COLO668 (cell line): ENCODE data around the gene CABYR.

Source experiments
- DNase-seq: peaks from one replicate; lab custom pipeline; 2025; ENCODE audit not compliant: unreplicated experiment; lab: John Stamatoyannopoulos, UW

Gene CABYR

GRCh38 chr18:24189664-24190346, 50.9 kb downstream of the CABYR start:
- DNase-seq, result no peak

GRCh38 chr18:24190590-24190989, 51.7 kb downstream of the CABYR start:
- DNase-seq, result no peak

GRCh38 chr18:24195296-24196053, 56.6 kb downstream of the CABYR start:
- DNase-seq, result no peak

DNA sequence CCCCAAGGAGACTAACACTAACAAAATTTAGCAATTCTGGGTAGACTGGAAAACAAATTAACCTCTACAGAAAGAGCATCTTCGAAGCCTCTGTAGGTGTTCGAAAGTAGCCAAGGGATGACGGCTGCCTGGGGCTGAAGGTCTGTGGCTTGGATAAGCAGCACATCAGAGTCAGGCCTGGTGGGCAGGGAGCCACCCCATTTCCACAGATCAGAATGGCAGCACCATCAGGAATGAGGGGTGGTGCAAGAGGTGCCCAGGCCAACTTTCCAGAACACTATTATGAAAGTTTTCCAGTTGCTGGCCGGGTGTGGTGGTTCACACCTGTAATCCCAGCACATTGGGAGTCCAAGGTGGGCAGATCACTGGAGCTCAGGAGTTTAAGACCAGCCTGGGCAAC, 57.9 kb downstream of the CABYR start:
- DNase-seq, result no peak

GRCh38 chr18:24197412-24197811, 58.5 kb downstream of the CABYR start:
- no peak for DNase-seq

DNA sequence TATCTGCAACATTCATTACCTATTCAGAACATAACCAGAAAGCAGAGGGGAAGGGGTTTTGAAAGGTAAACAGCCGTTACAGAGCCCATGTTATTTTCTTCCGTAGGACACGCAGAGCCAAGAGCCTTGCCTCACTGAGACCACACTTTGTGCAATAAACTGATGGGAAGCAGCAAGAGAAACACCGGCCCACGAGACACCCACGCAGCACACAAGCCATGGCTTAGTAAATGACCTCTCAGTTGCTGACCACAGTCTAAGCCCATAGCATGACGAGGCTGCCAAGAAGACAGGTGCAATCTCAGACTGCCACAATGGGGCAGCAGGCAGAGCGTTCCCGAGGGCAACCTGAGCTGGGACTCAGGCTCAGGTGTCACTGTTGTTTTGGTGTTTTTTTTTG, 59.6 kb downstream of the CABYR start:
- DNase-seq, result no peak

DNA sequence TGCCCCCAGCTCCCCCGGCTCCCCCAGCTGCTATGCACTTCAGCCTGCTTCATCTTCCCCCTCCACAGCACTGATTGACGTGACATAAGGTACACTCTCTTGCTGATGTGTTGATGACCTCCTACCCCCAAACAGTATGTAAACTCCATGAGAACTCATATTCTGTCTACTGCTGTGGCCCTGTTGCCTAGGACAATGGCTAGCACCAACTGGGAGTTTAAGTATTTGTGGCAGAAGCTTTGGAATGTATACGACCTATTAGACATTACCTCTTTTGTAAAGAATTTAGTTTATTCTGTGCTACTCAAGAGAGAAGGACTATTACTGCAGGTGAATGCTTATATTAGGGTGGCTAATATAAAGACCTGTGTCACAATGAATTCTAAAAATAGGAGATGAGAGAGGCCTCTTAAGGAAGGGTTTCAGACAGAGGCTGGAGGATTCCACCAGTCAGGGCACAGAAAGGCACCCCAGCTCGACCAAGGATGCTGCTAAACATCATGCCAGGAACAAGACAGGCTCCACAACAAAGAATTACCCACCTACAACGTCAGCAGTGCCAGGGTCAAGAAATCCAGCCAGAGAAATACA, 60.6 kb downstream of the CABYR start:
- DNase-seq, result no peak

DNA sequence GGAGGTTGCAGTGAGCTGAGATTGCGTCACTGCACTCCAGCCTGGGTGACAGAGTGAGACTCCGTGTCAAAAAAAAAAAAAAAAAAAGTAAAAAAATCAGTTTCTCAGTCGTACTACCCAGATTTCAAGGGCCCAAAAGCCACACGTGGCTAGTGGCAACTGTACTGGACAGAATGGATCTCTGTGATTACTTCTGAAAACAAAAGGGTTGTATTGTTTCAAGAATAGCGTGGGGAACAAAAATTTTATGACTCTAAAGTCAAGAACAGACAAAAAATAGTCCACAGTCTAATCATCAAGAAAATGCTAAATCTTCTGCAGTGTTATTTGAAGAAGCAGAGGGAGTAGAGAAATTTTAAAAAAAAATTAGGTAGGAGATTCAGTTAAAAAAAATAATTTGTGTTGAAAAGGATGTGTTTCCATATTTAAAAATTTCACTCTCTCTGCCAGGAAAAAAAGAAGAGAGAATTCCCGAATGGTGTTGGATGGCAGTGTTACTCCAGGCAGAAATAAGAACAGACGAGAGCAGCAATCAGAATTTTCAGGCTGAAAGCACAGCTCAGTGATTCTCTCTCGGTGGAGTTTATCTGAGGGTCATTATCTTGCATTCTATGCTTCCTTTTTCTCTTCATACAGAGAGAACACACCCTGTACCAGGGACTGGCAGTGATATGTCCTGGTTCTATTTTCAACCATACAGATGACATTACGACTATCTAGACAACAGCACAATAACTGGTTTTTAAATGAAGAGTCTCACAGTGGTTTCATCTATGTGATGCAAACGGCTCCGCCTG, 61.8 kb downstream of the CABYR start:
- no peak for DNase-seq

GRCh38 chr18:24201699-24202687, 63.1 kb downstream of the CABYR start:
- no peak for DNase-seq

GRCh38 chr18:24204904-24205303, 66.0 kb downstream of the CABYR start:
- DNase-seq, result no peak

- DNase-seq, result no peak
Measured at GRCh38 chr18:24208270-24209035, 69.6 kb downstream of the CABYR start.

GRCh38 chr18:24209558-24209957, 70.7 kb downstream of the CABYR start:
- DNase-seq, result no peak
